ENCODE data around the gene STX5.
"Not testable (repeated sequence)": the region's sequence is repeated elsewhere in the genome, so short reads cannot be mapped to it uniquely, and the experiment has no call there.

STX5 gene

DNA sequence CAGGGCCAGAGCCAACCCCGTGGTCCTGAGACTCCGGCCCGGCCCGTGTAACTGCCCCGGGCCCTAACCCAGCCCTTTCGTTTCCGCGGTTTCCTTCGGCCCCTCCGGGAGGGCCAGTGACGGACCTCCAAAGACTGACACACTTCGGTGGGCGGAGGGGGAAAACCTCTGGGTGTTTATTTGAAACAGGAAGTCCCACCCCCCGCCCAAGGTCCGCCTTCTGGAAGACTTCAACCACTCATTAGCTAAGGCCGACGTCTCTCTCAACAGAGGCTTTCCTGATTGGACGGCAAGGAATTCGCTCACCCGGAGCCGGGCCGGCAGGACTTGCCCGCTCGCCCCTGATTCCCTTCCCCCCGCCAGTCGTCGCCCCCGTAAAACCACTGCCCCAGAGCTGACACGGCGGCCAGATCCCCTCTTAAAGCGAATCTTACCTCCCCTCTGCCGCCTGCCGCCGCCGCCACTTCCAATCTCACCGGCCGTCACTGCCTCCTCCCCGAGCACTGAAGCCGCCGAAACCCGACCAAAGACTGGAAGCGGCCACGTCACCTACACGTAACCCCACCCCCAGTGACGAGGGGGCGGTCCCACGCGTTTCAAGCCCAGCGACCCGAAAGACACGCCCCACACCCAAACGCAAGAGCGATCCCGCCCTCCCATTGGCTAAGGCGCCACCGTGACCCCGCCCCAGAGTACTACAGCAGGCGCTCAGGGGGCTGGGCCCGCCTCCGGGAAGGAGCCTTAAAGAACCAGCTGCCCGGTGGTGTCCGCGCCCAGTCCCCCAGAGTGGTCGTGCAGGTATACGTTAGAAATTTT, at the start of gene STX5:
STX5 (minus strand) TSS at position 532 of the 816 bp plus-strand sequence. CDS start 808 bp downstream, outside the sequence.
- peak; percentile 97 for DNase-seq

- peak; percentile 91 for DNase-seq
Observed at GRCh38 chr11:62880803-62881578, 49.1 kb upstream of the STX5 start, which contains the start of gene SLC3A2. Gene SLC3A2 (plus strand): TSS chr11:62880896. CDS start chr11:62881024, 128 bp downstream.

- no peak for DNase-seq
Observed at GRCh38 chr11:62880231-62880802, 48.5 kb upstream of the STX5 start.

DNA sequence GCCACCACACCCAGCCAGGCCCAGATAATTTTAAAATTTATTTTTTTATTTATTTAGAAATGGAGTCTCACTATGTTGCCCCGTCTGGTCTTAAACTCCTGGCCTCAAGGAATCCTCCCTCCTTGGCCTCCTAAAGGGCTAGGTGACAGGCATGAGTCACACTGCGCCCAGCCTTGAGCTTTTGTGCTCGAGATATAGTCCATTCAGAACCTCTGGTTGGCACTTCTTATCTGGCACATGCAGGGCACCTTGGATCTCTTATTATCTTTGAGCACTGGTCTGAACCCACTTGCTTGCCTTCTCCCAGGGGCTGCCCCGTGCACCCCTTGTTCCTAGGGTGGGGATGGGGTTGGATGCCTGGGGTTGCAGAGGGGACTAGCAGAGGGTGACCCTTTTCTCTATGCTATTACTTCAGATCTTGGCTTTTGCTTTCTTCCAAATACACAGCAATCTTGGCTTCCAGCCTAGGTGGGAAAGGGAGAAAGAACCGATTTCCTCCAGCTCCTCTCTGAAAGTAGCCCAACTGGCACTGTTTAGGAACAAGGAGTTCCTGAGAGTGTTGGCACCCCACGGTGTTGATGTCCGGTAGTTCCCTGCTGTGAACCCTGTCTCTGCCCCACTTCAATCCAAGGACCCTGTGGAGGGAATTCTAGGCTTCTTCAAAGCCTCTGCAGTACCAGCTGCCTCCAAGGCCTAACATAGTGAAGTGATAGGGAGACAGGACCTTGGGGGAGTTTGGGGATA, 47.6 kb upstream of the STX5 start:
- no peak for DNase-seq

DNA sequence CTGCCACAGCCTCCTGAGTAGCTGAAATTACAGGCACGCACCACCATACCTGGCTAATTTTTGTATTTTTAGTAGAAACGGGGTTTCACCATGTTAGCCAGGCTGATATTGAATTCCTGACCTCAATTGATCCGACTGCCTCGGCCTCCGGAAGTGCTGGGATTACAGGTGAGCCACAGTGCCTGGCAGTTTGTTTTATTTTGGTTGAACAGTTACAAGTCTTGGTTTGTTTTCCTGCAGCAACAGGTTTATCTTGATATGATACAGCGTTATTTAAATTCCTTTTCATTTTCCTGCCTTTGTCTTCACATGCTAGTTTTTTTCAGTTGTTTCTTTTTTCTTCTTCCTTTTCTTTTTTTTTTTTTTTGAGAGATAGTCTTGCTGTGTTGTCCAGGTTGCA, 44.9 kb upstream of the STX5 start:
- DNase-seq = no peak

- DNase-seq = no peak
Observed at GRCh38 chr11:62875698-62876478, 44.0 kb upstream of the STX5 start.

DNA sequence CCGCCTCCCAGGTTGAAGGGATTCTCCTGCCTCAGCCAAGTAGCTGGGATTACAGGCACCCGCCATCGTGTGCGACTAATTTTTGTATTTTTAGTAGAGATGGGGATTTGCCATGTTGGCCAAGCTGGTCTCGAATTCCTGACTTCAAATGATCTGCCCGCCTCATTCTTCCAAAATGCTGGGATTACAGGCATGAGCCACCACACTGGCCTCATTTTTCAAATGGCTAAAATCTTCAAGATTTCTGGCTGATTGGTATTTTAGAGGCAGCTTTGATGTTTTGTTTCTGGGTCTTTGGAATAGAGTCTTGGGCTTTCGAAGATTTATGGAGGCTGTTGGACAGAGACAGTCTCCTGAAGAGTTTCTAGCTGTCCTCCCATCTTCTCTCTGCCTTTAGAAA, 43.0 kb upstream of the STX5 start:
- DNase-seq = no peak

DNA sequence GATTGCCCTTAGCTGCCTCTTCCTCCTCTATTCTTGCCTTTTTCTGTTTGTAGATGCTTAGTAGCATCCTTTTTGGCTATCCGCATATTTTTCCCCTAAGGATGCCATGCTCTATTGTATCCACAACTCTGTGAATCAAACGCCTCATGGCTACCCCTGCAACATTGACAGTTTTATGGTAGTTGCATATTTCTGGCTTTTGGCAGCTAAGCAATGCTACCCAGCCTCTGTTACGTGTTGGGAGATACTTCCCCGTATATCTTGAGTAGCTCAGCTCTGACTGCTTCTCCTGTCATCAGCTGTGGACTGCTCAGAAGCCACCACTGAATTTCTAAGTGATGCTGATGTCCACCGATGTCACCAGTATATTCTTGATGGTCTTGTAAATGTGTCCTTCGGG, 33.8 kb upstream of the STX5 start:
- DNase-seq = no peak

DNA sequence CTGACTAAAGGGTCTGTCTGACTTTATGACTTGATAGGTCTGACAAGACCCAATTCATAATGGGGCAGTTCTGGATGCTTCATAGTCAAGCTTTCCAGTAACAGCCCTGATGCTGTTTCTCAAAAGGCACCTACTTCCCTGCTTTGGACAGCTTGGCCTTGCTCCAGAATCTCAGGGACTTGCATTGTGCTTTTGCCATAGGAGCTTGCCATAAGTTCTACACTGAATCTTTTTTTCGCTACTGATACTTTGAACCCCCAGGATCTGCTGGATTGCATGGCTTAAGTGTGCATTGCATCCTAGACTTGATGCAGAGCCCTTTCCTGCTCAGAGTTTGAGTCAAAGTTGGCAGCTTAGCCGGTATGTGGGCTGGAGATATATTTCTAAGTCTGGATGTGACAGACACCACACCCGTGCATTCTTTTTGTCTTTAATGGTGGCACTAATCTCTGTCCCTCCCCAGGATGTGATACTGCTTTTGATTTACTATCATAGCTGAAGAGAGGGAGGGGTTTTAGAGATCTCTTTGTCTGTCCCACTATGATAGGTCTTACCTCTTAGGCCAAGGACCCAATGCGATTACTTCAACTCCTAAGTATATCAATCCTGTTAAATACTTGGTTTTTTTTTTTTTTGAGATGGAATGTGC, 32.0 kb upstream of the STX5 start:
- DNase-seq = no peak

GRCh38 chr11:62861564-62862192, 29.8 kb upstream of the STX5 start:
- DNase-seq = not testable (repeated sequence)

DNA sequence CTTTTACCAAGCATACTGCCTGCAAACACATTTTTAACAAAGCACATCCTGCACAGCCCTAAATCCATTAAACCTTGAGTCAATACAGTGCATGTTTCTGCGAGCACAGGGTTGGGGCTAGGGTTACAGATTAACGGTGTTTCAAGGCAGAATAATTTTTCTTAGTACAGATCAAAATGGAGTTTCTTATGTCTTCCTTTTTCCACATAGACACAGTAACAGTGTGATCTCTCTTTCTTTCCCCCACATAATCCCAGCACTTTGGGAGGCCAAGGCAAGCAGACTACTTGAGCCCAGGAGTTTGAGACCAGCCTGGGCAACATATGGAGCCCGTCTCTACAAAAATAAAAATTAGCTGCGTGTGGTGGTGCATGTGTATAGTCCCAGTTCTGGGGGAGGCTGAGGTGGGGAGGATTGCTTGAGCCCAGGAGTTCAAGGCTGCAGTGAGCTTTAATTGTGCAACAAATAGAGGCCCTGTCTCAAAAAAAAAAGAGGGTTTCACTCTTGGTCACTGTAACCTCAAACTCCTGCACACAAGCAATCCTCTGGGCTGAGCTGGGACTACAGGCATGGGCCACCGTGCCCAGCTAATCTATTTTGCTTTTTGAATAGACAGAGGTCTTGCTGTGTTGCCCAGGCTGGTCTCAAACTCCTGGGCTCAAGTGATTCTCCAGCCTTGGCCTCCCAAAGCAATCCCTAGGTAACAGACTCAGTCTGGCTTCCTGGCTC, 29.1 kb upstream of the STX5 start:
- DNase-seq = no peak

GRCh38 chr11:62859281-62859703, 27.4 kb upstream of the STX5 start:
- not testable (repeated sequence) for DNase-seq

GRCh38 chr11:62858201-62858600, 26.4 kb upstream of the STX5 start:
- DNase-seq = no peak

GRCh38 chr11:62857541-62857982, 25.7 kb upstream of the STX5 start:
- DNase-seq = no peak

- DNase-seq = no peak
Observed at GRCh38 chr11:62856333-62856895, 24.6 kb upstream of the STX5 start.

- peak; percentile 94 for DNase-seq
Observed at GRCh38 chr11:62855571-62856332, 23.9 kb upstream of the STX5 start.

DNA sequence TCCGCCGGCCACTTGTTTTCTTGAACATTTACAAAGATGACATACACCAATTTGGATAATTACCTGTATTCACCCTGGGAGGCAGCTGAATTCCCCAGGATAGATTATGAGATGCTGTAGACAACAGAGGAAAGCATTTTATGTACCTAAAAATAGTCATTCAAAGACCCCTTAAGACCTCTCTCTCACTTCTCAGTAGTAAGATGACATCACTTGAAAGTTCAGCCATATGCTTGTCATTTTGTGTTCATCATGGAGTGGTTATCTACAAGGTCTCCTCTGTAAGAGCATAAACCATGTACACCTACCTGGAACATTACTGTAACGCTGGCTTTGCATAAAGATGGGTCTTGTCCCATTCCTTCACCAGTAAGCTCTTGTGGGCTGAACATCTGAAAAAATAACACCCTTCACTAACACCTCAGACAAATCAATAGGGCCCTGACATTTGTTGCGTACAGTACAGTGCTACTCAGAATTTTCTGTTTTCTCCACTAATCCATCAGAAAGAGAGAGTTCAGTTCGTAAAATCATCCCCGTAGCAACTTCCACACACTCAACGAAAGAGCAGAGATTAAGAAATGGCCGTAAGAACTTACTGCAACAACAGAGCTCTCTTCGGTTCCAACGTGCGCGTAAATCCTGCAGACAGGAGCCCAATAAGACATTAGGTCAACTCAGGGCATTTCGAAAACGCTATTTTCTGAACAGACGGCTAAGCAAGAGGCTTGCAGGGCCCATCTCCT, 23.1 kb upstream of the STX5 start:
- no peak for DNase-seq

All from NCI-H2171 (cell line).